SKM-1 treated with dmso at 0.1 percent for 144 hours (cell line): Measurements from ENCODE around the gene GSTT4.
"Not testable (repeated sequence)": the region's sequence is repeated elsewhere in the genome, so short reads cannot be mapped to it uniquely, and the experiment has no call there.

Experiments used
- DNase-seq: peaks from one replicate; lab custom pipeline; 2025; ENCODE audit not compliant: unreplicated experiment; lab: John Stamatoyannopoulos, UW

The GSTT4 gene

GRCh38 chr22:23993080-23993479 is 12.2 kb downstream of the GSTT4 start:
- DNase-seq, result not testable (repeated sequence)

GRCh38 chr22:23989583-23990244 is 15.5 kb downstream of the GSTT4 start:
- DNase-seq, result not testable (repeated sequence)

GRCh38 chr22:23986538-23987178 is 18.6 kb downstream of the GSTT4 start:
- DNase-seq, result not testable (repeated sequence)

- DNase-seq, result not testable (repeated sequence)
These were observed 19.2 kb downstream of the GSTT4 start for GRCh38 chr22:23986089-23986488.

- no peak for DNase-seq
These were observed 20.8 kb downstream of the GSTT4 start for GRCh38 chr22:23984430-23984829.

GRCh38 chr22:23980567-23980966 is 24.7 kb downstream of the GSTT4 start:
- DNase-seq, result not testable (repeated sequence)

GRCh38 chr22:23979557-23980240 is 25.6 kb downstream of the GSTT4 start, which contains the start of gene GSTT2:
Gene GSTT2, plus strand, starts transcription at chr22:23980134.
- not testable (repeated sequence) for DNase-seq

- not testable (repeated sequence) for DNase-seq
These were observed 27.9 kb downstream of the GSTT4 start for GRCh38 chr22:23977304-23977703.

GRCh38 chr22:23974836-23975352 is 30.4 kb downstream of the GSTT4 start:
- DNase-seq, result not testable (repeated sequence)

GRCh38 chr22:23974345-23974744 is 30.9 kb downstream of the GSTT4 start, which contains the start of gene DDT:
Gene DDT, minus strand, starts transcription at chr22:23974441. Its CDS starts 27 bp downstream, at chr22:23974414.
- not testable (repeated sequence) for DNase-seq

- not testable (repeated sequence) for DNase-seq
These were observed 33.3 kb downstream of the GSTT4 start for GRCh38 chr22:23971927-23972326.

- no peak for DNase-seq
These were observed 34.3 kb downstream of the GSTT4 start for GRCh38 chr22:23970816-23971486.

GRCh38 chr22:23970201-23970641 is 35.0 kb downstream of the GSTT4 start:
- no peak for DNase-seq

GRCh38 chr22:23969071-23969470 is 36.2 kb downstream of the GSTT4 start:
- DNase-seq, result no peak

GRCh38 chr22:23966568-23966967 is 38.7 kb downstream of the GSTT4 start, which contains the start of gene DDTL:
Gene DDTL, plus strand, starts transcription at chr22:23966888. Its CDS starts 27 bp downstream, at chr22:23966915.
- DNase-seq, result not testable (repeated sequence)

- not testable (repeated sequence) for DNase-seq
These were observed 39.2 kb downstream of the GSTT4 start for GRCh38 chr22:23966094-23966493.

- DNase-seq, result not testable (repeated sequence)
These were observed 44.0 kb downstream of the GSTT4 start, which contains the start of gene GSTT2B for GRCh38 chr22:23961084-23961771. Gene GSTT2B, minus strand, starts transcription at chr22:23961195. Its CDS starts 64 bp downstream, at chr22:23961131.

- peak; percentile 31 for DNase-seq
These were observed 48.9 kb downstream of the GSTT4 start for GRCh38 chr22:23956301-23956900.

- not testable (repeated sequence) for DNase-seq
These were observed 49.4 kb downstream of the GSTT4 start for GRCh38 chr22:23955886-23956285.

GRCh38 chr22:23954991-23955305 is 50.3 kb downstream of the GSTT4 start:
- DNase-seq, result not testable (repeated sequence)
